Esophagus (tissue), 2 donors: Measurements from ENCODE around the gene ZNF234. TPM values are rescaled to one million over a fixed set of nuclear protein-coding genes. Genes with fewer than 3 reads are reported as not detected.

Experiments used
- H3K27ac ChIP-seq, 2 donors: one replicate each; pipeline ENCODE4 v1.5.1; 2013; ENCODE audit warnings: low read depth in 2 of 2, mild to moderate bottlenecking in 2 of 2, inconsistent platforms in 1 of 2, low read length in 1 of 2, moderate library complexity in 1 of 2
- H3K27me3 ChIP-seq, 2 donors: one replicate each; pipeline ENCODE4 v1.6.1; 2013; ENCODE audit warnings: low read length in 2 of 2, control low read depth in 1 of 2, mild to moderate bottlenecking in 1 of 2; ENCODE audit not compliant: insufficient read depth in 2 of 2, control insufficient read depth in 1 of 2
- H3K36me3 ChIP-seq, 2 donors: one replicate each; pipeline ENCODE4 v1.6.1; 2013; ENCODE audit warnings: low read length in 1 of 2; ENCODE audit not compliant: control insufficient read depth in 2 of 2, insufficient read depth in 2 of 2
- H3K4me1 ChIP-seq, 2 donors: one replicate each; pipeline ENCODE4 v1.6.1; 2013; ENCODE audit warnings: low read length in 1 of 2; ENCODE audit not compliant: control insufficient read depth in 2 of 2, insufficient read depth in 2 of 2
- H3K4me3 ChIP-seq, 2 donors: one replicate each; pipeline ENCODE4 v1.5.1; 2013; ENCODE audit warnings: low read length in 2 of 2, mild to moderate bottlenecking in 2 of 2, low read depth in 1 of 2, moderate library complexity in 1 of 2
- H3K9me3 ChIP-seq, 2 donors: one replicate each; pipeline ENCODE4 v1.6.1; 2013; ENCODE audit warnings: mild to moderate bottlenecking in 2 of 2, low read depth in 1 of 2, low read length in 1 of 2, moderate library complexity in 1 of 2; ENCODE audit not compliant: control insufficient read depth in 2 of 2, insufficient read depth in 1 of 2
- WGBS, 2 donors: extraction: QIAGEN DNeasy Blood & Tissue Kit; methylation state at CpG; one replicate each; pipeline ENCODE4 v1.1.7; 2013; 5-methylcytosine and 5-hydroxymethylcytosine counted together
- polyA plus RNA-seq, 2 donors: library from polyadenylated mRNA; stranded (reverse); fragments of 200-250 nt; gene quantifications; one replicate each; pipeline ENCODE4 v1.2.3, GENCODE V29; 2013
- donor health status: healthy with polysubstance abuse.
- donor health status: Bipolar disorder and iron deficiency.

ZNF234 gene
- polyA plus RNA-seq: 1 to 10 TPM; 2.0 to 2.4 TPM

DNA sequence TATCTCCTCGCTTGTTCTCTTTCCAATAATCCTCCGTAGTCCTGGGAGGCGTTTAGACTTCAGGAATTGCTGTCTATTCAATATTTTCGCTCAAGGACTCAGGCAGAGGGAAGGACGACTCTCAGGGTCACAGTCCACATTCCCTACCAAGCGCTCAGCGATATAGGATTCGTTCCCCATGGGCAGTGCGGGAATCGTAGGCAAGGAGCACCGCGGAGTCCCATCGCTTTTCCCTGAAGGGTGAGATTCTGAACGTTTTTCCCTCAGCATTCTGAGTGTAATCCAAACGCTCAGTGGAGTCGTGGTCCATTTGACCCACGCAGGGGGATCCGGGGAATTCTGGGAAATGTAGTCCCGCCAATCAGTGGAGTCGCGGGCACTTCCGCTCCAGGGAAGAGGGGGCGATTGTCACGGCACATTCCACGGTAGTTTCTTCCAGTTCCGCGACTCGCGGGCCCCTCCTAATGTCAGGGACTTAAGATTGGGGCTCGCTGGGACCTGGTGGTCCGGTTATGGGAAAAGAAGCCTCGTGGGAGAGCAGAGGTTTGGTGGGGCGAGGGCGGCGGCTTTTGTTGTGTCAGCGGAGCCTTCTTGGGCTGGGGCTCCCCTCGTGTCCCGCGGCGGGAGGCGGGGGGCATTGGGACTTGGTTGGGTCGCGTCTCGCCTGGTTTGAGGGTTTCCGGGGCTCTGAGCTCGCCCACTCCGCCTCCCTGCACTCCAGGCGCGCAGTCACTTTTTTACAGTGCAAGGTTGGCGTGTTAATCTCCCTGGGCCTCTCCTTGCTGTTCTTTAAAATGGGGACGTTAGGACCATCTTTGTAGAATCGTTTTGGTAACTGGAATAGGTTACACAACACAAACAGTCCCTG, at the start of gene ZNF234:
Gene ZNF234 (plus strand): TSS at position 364 of the 868 bp plus-strand sequence. CDS start 3,079 bp downstream, outside the sequence.
- Histone ChIP-seq H3K9me3 (no peaks in the 10 kb centered on the region), H3K27ac (peak within 1 kb of the TSS; percentile 36 to 47), H3K4me1 (no peaks in the 10 kb centered on the region), H3K27me3 (no peaks in the 10 kb centered on the region), H3K4me3 (peak within 1 kb of the TSS; percentile 75 to 97), H3K36me3 (peaks cover 0 to 5% of the 10 kb centered on the region in 2 donors)
- 1% methylated on average over 52 of the region's 52 CpGs for WGBS, 2 donors

DNA sequence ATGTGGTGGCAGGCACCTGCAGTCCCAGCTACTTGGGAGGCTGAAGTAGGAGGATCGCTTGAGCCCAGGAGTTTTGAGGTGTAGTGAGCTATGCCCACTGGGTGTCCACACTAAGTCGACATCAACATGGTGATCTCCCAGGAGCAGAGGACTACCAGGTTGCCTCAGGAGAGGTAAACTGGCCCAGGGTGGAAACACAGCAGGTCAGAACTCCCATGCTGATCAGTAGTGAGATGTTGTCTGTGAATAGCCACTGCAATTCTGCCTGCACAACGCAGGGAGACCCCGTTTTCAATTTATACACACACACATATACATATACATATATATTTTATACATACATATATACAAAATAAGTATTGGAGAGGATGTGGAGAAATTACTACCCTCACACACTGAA, 49.2 kb upstream of the ZNF234 start:
- no peak overlapping the region for H3K27ac ChIP-seq
- H3K27me3 ChIP-seq: no peaks in the 10 kb centered on the region
- WGBS, 2 donors: 66 to 71% methylated on average over 4 of the region's 4 CpGs
- H3K4me1 ChIP-seq: no peaks in the 10 kb centered on the region
- H3K9me3 ChIP-seq: no peaks in the 10 kb centered on the region
- H3K36me3 ChIP-seq: peaks cover 0 to 2% of the 10 kb centered on the region in 2 donors
- no peak overlapping the region for H3K4me3 ChIP-seq

DNA sequence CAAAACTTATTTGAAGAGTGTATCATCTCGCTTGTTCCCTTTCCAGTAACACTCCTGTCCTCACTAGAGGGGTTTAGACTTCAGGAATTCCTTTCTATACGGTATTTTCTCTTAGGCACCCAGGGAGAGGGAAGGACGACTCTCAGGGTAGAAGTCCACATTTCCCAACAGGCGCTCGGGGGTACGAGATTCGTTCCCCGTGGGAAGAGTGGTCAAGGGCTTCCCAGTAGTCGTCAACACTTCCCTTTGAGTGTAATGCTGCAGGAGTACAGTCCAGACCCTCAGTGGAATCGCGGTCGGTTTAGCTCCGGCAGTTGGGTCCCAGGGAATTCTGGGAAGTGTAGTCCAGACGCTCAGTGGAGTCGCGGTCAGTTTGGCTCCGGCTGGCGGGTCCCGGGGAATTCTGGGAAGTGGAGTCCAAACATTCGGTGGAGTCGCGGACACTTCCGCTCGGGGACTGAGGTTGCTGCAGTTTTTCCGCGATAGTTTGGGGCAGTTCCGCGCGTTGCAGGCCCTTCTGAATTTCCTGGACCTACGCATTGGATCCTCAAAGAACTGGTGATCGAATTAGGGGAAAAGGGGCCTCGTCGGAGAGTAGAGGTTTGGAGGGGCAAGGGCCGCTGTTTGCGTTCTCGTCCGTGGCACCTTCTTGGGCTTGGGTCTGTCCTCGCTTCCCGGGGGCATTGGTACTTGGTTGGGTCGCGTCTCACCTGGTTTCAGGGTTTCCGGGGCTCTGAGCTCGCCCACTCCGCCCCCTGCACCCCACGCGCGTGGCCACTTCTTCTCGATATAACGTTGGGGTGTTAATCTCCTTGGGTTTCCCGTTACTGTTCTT, 47.2 kb upstream of the ZNF234 start, which contains the start of gene ZNF224:
Gene ZNF224 (plus strand): TSS at position 431 of the 835 bp plus-strand sequence. CDS start 3,513 bp downstream, outside the sequence.
- H3K4me3 ChIP-seq: peak within 1 kb of the TSS; percentile 90 to 97
- H3K27me3 ChIP-seq: no peaks in the 10 kb centered on the region
- peaks cover 0 to 2% of the 10 kb centered on the region in 2 donors for H3K9me3 ChIP-seq
- H3K27ac ChIP-seq: peak within 1 kb of the TSS; percentile 50 to 85
- no peaks in the 10 kb centered on the region for H3K4me1 ChIP-seq
- peaks cover 0 to 2% of the 10 kb centered on the region in 2 donors for H3K36me3 ChIP-seq
- WGBS, 2 donors: 0% methylated on average over 50 of the region's 50 CpGs

DNA sequence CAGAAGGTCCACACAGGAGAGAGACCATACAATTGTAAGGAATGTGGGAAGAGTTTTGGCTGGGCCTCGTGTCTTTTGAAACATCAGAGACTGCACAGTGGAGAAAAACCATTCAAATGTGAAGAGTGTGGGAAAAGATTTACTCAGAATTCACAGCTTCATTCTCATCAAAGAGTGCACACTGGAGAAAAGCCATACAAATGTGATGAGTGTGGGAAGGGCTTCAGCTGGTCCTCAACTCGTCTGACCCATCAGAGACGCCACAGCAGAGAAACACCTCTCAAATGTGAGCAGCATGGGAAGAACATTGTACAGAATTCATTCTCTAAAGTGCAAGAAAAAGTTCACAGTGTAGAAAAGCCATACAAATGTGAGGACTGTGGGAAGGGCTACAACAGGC, 33.6 kb upstream of the ZNF234 start:
- Histone ChIP-seq H3K4me3 (peak overlapping the region in 1 of 2 donors; percentile 3), H3K9me3 (peaks cover 5 to 24% of the 10 kb centered on the region in 2 donors), H3K27ac (no peak overlapping the region), H3K36me3 (peaks cover 6 to 10% of the 10 kb centered on the region in 2 donors), H3K4me1 (peaks cover 0 to 3% of the 10 kb centered on the region in 2 donors), H3K27me3 (no peaks in the 10 kb centered on the region)
- WGBS, 2 donors: 96 to 98% methylated on average over 3 of the region's 3 CpGs

DNA sequence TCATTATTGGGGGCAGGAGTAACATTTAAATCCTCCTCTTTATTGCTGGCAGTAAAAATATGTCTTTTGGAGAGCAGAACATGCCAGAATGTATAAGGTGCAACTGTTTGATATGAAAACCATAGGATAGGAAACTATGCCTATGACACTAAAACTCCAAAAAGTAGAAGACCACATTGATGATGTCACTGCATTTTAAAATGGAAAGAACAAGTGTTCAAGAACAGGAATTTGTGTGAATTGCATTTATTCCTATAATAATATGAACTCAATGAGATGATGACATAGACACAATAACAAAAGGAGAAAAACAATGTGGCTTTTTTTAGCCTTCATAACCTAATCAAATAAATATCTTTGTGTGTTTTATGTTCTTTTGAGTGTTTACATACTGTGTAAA, 31.9 kb upstream of the ZNF234 start:
- Histone ChIP-seq H3K27me3 (no peaks in the 10 kb centered on the region), H3K27ac (no peak overlapping the region), H3K4me3 (no peak overlapping the region), H3K4me1 (peaks cover 3% of the 10 kb centered on the region in 2 donors), H3K36me3 (peaks cover 6 to 7% of the 10 kb centered on the region in 2 donors), H3K9me3 (peaks cover 5 to 24% of the 10 kb centered on the region in 2 donors)

DNA sequence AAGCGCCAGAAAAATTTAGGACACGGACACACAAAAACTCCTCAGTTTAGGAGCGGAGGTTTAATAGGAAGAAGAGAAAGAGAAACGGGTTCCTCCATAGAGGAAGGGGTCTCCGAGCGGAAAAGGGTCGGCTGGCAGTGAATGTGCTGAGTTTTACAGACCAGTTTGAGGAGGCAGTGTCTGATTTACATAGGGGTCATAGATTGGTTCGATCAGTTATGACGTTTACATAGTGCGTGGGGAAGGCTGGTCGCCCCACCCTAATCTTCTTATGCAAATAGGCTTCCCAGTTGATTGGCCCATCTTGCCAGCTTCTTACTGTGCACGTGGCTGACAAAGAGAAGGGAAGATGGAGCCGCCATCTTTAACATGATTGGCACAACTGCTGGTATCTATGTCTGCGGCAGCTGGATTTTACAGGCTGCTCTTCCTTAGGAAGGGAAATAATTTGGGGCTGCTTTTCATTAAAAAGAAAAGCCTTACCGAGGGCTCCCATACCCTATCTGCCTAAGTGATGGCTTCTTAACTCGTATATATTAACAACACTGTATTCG, 29.4 kb upstream of the ZNF234 start:
- peaks cover 5 to 13% of the 10 kb centered on the region in 2 donors for H3K9me3 ChIP-seq
- H3K27me3 ChIP-seq: no peaks in the 10 kb centered on the region
- H3K27ac ChIP-seq: no peak overlapping the region
- H3K4me1 ChIP-seq: peaks cover 3% of the 10 kb centered on the region in 2 donors
- H3K36me3 ChIP-seq: peaks cover 0 to 4% of the 10 kb centered on the region in 2 donors
- H3K4me3 ChIP-seq: peak overlapping the region in 1 of 2 donors; percentile 96
- WGBS, 2 donors: 19 to 29% methylated on average over 17 of the region's 17 CpGs

DNA sequence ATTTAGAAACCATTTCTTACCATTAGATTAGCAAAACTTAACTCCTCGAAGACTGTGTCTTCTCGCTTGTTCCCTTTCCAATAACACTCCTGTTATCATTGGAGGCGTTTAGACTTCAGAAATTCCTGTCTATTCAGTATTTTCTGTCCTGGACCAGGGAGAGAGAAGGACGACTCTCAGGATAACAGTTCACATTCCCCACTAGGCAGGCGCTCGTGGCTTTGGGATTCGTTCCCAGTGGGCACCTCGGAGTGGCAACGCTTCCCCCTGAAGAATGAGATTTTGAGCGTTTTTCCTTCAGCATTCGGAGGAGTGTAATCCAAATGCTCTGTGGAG, 28.6 kb upstream of the ZNF234 start:
- Histone ChIP-seq H3K4me3 (peak overlapping the region; percentile 95 to 96), H3K27ac (peak overlapping the region; percentile 6 to 68), H3K4me1 (peaks cover 3% of the 10 kb centered on the region in 2 donors), H3K27me3 (no peaks in the 10 kb centered on the region), H3K9me3 (peaks cover 3 to 6% of the 10 kb centered on the region in 2 donors), H3K36me3 (peaks cover 0 to 2% of the 10 kb centered on the region in 2 donors)
- WGBS, 2 donors: 0 to 1% methylated on average over 11 of the region's 11 CpGs

DNA sequence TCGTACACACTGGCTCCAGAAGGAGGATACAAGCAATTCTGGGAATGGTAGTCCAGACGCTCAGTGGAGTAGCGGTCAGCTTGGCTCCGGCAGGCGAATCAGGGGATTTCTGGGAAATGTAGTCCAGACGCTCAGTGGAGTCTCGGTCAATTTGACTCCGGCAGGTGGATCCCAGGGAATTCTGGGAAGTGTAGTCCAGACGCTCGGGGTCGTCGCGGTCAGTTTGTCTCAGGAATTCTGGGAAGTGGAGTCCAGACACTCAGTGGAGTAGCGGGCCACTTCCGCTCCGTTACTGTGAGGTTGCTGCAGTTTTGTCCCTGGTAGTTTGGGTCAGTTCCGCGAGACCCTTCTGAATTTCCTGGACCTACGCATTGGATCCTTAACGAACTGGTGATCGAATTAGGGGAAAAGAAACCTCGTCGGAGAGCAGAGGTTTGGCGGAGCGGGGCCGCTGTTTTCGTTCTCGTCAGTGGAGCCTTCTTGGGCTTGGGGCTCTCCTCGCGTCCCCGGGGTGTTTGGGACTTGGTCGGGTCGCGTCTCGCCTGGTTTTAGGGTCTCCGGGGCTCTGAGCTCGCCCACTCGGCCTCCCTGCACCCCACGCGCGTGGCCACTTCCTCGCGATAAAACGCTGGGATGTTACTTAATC, 28.1 kb upstream of the ZNF234 start, which contains the start of gene ZNF225:
Gene ZNF225 (plus strand): TSS at position 262 of the 646 bp plus-strand sequence. CDS start 2,429 bp downstream, outside the sequence.
- Histone ChIP-seq H3K27ac (peak within 1 kb of the TSS; percentile 11 to 87), H3K36me3 (peaks cover 0 to 5% of the 10 kb centered on the region in 2 donors), H3K27me3 (no peaks in the 10 kb centered on the region), H3K9me3 (peaks cover 0 to 3% of the 10 kb centered on the region in 2 donors), H3K4me1 (peaks cover 3% of the 10 kb centered on the region in 2 donors), H3K4me3 (peak within 1 kb of the TSS; percentile 95 to 96)
- WGBS, 2 donors: 0% methylated on average over 44 of the region's 44 CpGs
